ENCODE results near the gene FAM163B.

DNA sequence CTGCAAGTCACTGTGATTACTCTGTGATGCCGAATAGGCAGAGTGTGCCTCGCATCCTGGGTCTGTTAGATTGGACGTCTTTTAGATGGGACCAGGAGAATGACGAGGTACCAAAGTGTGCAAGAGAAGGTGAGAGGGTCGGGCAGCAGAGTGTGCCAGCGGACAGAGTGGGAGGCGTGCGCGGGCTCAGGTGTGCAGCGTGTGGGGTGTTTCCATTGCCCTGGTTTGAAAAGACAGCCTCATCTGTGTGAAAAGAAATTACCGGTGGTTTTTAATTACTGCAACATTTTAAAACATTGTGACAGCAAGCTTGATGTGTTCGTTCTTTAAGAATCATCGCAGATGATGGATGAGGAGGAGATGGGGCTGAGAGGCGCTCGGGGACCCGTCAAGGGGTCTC lies 4.2 kb upstream of the FAM163B start:
- TF ChIP-seq, protein P1, sequence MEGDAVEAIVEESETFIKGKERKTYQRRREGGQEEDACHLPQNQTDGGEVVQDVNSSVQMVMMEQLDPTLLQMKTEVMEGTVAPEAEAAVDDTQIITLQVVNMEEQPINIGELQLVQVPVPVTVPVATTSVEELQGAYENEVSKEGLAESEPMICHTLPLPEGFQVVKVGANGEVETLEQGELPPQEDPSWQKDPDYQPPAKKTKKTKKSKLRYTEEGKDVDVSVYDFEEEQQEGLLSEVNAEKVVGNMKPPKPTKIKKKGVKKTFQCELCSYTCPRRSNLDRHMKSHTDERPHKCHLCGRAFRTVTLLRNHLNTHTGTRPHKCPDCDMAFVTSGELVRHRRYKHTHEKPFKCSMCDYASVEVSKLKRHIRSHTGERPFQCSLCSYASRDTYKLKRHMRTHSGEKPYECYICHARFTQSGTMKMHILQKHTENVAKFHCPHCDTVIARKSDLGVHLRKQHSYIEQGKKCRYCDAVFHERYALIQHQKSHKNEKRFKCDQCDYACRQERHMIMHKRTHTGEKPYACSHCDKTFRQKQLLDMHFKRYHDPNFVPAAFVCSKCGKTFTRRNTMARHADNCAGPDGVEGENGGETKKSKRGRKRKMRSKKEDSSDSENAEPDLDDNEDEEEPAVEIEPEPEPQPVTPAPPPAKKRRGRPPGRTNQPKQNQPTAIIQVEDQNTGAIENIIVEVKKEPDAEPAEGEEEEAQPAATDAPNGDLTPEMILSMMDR (IDR thresholded peaks at IDR 0.05), result no peak
- no peak for TF ChIP-seq POLR2A (IDR thresholded peaks at IDR 0.05)
